Spinal cord (tissue), 10 donors: ENCODE measurements around the gene GCG. TPM values are rescaled to one million over a fixed set of nuclear protein-coding genes. Genes with fewer than 3 reads are reported as not detected.
A peak's percentile ranks its signal among the peaks of the same experiment; 100 is the strongest.

Experiments
- DNase-seq, 6 donors: peaks; one replicate each; pipeline versions ENCODE4 v3.0.0 to v3.0.0-alpha.2; 2013 to 2015; ENCODE audit warnings: low spot score in 6 of 6, low read depth in 4 of 6
- H3K27ac ChIP-seq: one replicate; pipeline ENCODE4 v1.5.1; 2013; ENCODE audit warnings: low read depth, low read length, control low read depth
- H3K27me3 ChIP-seq: one replicate; pipeline ENCODE4 v1.6.1; 2013; ENCODE audit warnings: low read length; ENCODE audit not compliant: control insufficient read depth, insufficient read depth
- H3K36me3 ChIP-seq: one replicate; pipeline ENCODE4 v1.6.1; 2013; ENCODE audit warnings: low read length; ENCODE audit not compliant: control insufficient read depth, insufficient read depth
- H3K4me1 ChIP-seq: one replicate; pipeline ENCODE4 v1.6.1; 2013; ENCODE audit warnings: low read length; ENCODE audit not compliant: control insufficient read depth, insufficient read depth
- H3K4me3 ChIP-seq: one replicate; pipeline ENCODE4 v1.5.1; 2013; ENCODE audit warnings: low read depth, low read length, control low read depth
- H3K9me3 ChIP-seq: one replicate; pipeline ENCODE4 v1.6.1; 2013; ENCODE audit warnings: low read length; ENCODE audit not compliant: control insufficient read depth, insufficient read depth
- WGBS: methylation state at CpG from one replicate; pipeline ENCODE4 v1.1.5; 2013; ENCODE audit warnings: missing lambda C conversion rate; ENCODE audit not compliant: insufficient coverage; 5-methylcytosine and 5-hydroxymethylcytosine counted together
- polyA plus RNA-seq, 2 donors: library from polyadenylated mRNA; unstranded; fragments of 120-200 nt; gene quantifications; one replicate each; pipeline ENCODE4 v1.2.1, GENCODE V29; 2013; ENCODE audit not compliant: insufficient read length in 2 of 2
- total RNA-seq, 2 donors: library from RNA; depleted of rRNA in 1 of 2; stranded (reverse); fragments of 120-200 nt in 1 of 2; fragments of >200 nt in 1 of 2; gene quantifications; one replicate each; pipeline versions ENCODE4 v1.2.3 to v1.2.4, GENCODE V29; 2013 to 2014
- donor health status: healthy.

The GCG gene
- total and polyA plus RNA-seq, 4 donors = not detected

- H3K4me1 ChIP-seq = no peaks in the 10 kb centered on the region
- no peak overlapping the region for H3K27ac ChIP-seq
- H3K4me3 ChIP-seq = no peak overlapping the region
- WGBS = 80% methylated on average over 1 of the region's 3 CpGs
- no peaks in the 10 kb centered on the region for H3K9me3 ChIP-seq
- no peaks in the 10 kb centered on the region for H3K36me3 ChIP-seq
- H3K27me3 ChIP-seq = no peaks in the 10 kb centered on the region
- DNase-seq = no peak
Observed at GRCh38 chr2:162156149-162156548, 4.1 kb upstream of the GCG start.

- no peak for DNase-seq
- Histone ChIP-seq H3K27ac (no peak overlapping the region), H3K27me3 (no peaks in the 10 kb centered on the region), H3K36me3 (no peaks in the 10 kb centered on the region), H3K4me3 (no peak overlapping the region), H3K4me1 (no peaks in the 10 kb centered on the region), H3K9me3 (no peaks in the 10 kb centered on the region)
- WGBS = 90% methylated on average over 2 of the region's 3 CpGs
Observed at GRCh38 chr2:162155093-162155492, 3.0 kb upstream of the GCG start.

GRCh38 chr2:162153608-162154224, 1.7 kb upstream of the GCG start:
- WGBS = 0% methylated on average over 1 of the region's 5 CpGs
- Histone ChIP-seq H3K27me3 (no peaks in the 10 kb centered on the region), H3K27ac (no peak overlapping the region), H3K4me1 (no peaks in the 10 kb centered on the region), H3K9me3 (no peaks in the 10 kb centered on the region), H3K4me3 (no peak overlapping the region), H3K36me3 (no peaks in the 10 kb centered on the region)
- peak in 4 of 6 donors; percentile 0 to 56 (median 12) for DNase-seq

GRCh38 chr2:162149940-162150339, 2.1 kb downstream of the GCG start:
- peak in 1 of 6 donors; percentile 10 for DNase-seq
- Histone ChIP-seq H3K9me3 (no peaks in the 10 kb centered on the region), H3K4me3 (no peak overlapping the region), H3K36me3 (no peaks in the 10 kb centered on the region), H3K27me3 (no peaks in the 10 kb centered on the region), H3K27ac (no peak overlapping the region), H3K4me1 (no peaks in the 10 kb centered on the region)
- 67% methylated on average over 6 of the region's 8 CpGs for WGBS

GRCh38 chr2:162149466-162149865, 2.6 kb downstream of the GCG start:
- Histone ChIP-seq H3K27ac (no peak overlapping the region), H3K36me3 (no peaks in the 10 kb centered on the region), H3K4me1 (no peaks in the 10 kb centered on the region), H3K4me3 (no peak overlapping the region), H3K9me3 (no peaks in the 10 kb centered on the region), H3K27me3 (no peaks in the 10 kb centered on the region)
- DNase-seq = peak in 2 of 6 donors; percentile 25 to 67
- WGBS = no CpG with 5 or more reads among the region's 2 CpGs

GRCh38 chr2:162148956-162149355, 3.1 kb downstream of the GCG start:
- Histone ChIP-seq H3K4me1 (no peaks in the 10 kb centered on the region), H3K36me3 (no peaks in the 10 kb centered on the region), H3K27me3 (no peaks in the 10 kb centered on the region), H3K27ac (no peak overlapping the region), H3K4me3 (no peak overlapping the region), H3K9me3 (no peaks in the 10 kb centered on the region)
- no CpG with 5 or more reads among the region's 3 CpGs for WGBS
- DNase-seq = peak in 1 of 6 donors; percentile 7

GRCh38 chr2:162143969-162144368, 8.1 kb downstream of the GCG start:
- H3K27me3 ChIP-seq = no peaks in the 10 kb centered on the region
- 100% methylated on average over 1 of the region's 4 CpGs for WGBS
- H3K36me3 ChIP-seq = no peaks in the 10 kb centered on the region
- no peaks in the 10 kb centered on the region for H3K4me1 ChIP-seq
- no peak overlapping the region for H3K4me3 ChIP-seq
- H3K27ac ChIP-seq = no peak overlapping the region
- H3K9me3 ChIP-seq = no peaks in the 10 kb centered on the region
- DNase-seq = no peak

GRCh38 chr2:162138310-162138709, 13.7 kb downstream of the GCG start:
- DNase-seq = no peak
- Histone ChIP-seq H3K9me3 (no peaks in the 10 kb centered on the region), H3K4me3 (no peak overlapping the region), H3K36me3 (no peaks in the 10 kb centered on the region), H3K27me3 (no peaks in the 10 kb centered on the region), H3K4me1 (no peaks in the 10 kb centered on the region), H3K27ac (no peak overlapping the region)

GRCh38 chr2:162127422-162127821, 24.6 kb downstream of the GCG start:
- Histone ChIP-seq H3K36me3 (no peaks in the 10 kb centered on the region), H3K9me3 (peaks cover 3% of the 10 kb centered on the region), H3K27ac (no peak overlapping the region), H3K4me3 (no peak overlapping the region), H3K27me3 (no peaks in the 10 kb centered on the region), H3K4me1 (no peaks in the 10 kb centered on the region)
- 94% methylated on average over 2 of the region's 2 CpGs for WGBS
- no peak for DNase-seq

GRCh38 chr2:162126527-162126926, 25.5 kb downstream of the GCG start:
- Histone ChIP-seq H3K4me1 (no peaks in the 10 kb centered on the region), H3K4me3 (no peak overlapping the region), H3K9me3 (peaks cover 3% of the 10 kb centered on the region), H3K36me3 (no peaks in the 10 kb centered on the region), H3K27ac (no peak overlapping the region), H3K27me3 (no peaks in the 10 kb centered on the region)
- DNase-seq = no peak
- WGBS = no CpG with 5 or more reads among the region's 2 CpGs
